HG02610 (cell line): Measurements from ENCODE around the gene KRTAP5-8.
"Not testable (repeated sequence)": the region's sequence is repeated elsewhere in the genome, so short reads cannot be mapped to it uniquely, and the experiment has no call there.

Experiments used
- ATAC-seq: cut with Tn5 transposase; IDR thresholded peaks from one replicate; pipeline ENCODE4 v1.9.1; 2021; ENCODE audit warnings: mild to moderate bottlenecking, moderate library complexity; ENCODE audit not compliant: unreplicated experiment

Gene KRTAP5-8

DNA sequence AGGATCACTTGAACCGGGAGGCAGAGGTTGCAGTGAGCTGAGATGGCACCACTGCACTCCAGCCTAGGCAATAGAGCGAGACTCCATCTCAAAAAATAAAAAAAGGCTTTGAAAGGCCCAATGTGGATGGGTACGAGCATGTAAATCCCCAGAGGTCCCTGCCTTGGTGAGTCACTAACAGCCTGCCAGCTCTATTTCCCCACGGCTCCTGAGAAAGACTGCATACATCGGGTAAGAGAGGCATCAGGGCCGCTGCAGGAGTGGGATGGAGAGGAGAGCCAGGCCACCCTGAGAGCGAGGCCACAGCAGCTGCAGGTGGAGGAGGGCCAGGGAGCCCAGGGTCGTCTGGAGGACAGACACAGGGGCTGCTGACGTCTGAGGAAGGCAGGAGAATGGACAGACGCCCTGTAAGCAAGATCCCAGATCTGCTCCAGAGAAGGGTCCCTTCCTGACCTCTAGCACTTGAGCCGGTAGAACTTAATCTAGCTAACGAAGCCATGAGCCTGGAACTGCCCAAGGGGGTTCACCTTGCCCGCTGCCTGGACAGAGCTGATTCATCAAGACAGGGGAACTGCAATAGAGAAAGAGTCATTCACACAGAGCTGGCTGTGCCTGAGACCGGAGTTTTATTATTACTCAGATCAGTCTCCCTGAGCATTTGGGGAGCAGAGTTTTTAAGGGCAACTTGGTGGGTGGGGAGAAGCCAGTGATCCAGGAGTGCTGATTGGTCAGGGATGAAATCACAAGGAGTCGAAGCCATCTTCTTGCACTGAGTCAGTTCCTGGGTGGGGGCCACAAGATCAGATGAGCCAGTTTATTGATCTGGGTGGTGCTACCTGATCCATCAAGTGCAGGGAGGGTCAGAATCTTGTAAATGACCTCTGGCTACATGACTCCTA, 5.3 kb downstream of the KRTAP5-8 start:
- ATAC-seq = no peak

DNA sequence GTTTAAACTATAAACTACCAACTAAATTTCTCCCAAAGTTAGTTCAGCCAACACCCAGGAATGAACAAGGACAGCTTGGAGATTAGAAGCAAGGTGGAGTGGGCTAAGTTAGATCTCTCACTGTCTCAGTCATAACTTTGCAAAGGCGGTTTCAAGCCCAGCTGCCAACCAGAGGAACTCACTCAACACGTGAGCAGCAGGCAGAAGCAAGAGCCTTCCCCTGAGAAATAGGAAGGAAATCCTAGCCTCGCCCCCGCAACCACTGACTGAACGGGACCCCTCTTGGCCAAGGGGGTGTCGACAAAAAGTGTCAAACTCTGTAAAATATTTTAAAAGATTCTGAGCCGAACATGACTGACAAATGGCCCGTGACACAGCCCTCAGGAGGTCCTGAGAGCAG, 6.0 kb downstream of the KRTAP5-8 start:
- no peak for ATAC-seq

DNA sequence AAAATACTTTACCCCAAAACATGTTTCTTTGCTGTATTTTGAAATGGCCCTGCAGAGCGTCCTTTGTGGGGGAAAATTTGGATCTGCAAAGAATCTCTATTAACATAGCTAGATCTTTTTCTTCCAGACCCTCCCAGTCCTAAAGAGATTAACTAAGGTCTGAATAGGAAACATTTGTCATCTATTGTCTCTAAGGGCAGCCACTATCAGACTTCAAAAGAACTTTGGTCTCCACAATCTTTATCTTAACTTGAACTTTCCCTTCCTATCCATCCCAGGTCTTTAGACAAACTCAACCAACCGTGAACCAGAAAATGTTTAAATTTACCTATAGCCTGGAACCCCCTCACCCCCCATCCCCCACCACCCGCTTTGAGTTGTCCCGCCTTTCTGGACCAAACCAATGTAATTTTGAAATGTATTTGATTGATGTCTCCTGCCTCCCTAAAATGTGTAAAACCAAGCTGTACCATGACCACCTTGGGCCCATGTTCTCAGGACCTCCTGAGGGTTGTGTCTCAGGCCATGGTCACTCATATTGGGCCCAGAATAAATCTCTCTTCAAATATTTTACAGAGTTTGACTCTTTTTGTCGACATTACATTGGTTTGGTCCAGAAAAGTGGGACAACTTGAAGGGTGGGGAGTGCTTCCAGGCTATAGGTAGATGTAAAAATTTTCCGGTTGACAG, 6.8 kb downstream of the KRTAP5-8 start:
- ATAC-seq = no peak

DNA sequence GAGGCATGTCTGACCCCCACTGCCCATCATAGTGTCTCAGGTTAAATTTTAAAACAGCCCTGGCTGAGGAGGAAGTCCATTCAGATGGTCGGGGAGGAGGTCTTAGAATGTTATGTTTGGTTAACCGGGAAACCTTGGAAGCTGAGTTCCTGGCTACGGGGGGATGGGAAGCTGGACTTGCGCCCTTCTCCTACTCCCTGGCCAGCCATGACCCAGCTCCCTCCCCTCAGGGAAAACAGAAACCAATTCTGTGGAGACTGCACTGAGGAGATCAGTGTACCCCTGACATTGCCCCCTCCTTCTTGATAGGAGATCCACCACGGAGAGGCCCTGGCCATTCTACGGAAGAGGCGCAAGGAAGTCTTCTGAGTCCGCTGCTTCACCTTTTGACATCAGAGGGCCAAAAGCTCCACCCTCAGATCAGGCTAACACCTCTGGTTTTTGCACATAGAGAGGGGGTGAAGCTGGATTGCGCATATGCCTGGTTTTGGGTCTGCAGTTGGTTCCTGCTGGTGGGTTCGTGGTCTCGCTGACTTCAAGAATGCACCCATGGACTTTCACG, 7.7 kb downstream of the KRTAP5-8 start:
- no peak for ATAC-seq

DNA sequence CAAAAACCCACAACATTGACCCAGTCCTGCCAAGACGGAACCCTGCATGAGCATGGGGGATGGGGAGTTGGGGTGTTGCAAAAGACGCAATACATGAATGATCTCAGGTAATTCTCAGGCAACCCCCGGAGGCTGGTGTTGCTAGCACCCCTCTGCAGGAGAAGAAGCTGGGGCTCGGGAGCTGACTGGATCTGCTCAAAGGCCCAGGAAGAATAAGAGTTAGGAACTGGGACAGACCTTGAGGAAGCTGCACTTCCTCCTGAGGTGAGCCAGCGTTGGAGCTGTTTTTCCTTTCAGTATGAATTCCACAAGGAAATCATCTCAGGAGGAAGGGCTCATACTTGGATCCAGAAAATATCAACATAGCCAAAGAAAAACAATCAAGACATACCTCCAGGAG, 10.3 kb downstream of the KRTAP5-8 start, which contains the start of gene KRTAP5-9:
TSS of gene KRTAP5-9 (plus strand) at position 301 of the 400 bp plus-strand sequence. CDS start 238 bp downstream, outside the sequence.
- no peak for ATAC-seq

DNA sequence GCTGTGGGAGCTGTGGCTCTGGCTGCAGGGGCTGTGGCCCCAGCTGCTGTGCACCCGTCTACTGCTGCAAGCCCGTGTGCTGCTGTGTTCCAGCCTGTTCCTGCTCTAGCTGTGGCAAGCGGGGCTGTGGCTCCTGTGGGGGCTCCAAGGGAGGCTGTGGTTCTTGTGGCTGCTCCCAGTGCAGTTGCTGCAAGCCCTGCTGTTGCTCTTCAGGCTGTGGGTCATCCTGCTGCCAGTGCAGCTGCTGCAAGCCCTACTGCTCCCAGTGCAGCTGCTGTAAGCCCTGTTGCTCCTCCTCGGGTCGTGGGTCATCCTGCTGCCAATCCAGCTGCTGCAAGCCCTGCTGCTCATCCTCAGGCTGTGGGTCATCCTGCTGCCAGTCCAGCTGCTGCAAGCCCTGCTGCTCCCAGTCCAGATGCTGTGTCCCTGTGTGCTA, 10.9 kb downstream of the KRTAP5-8 start:
- ATAC-seq = no peak

DNA sequence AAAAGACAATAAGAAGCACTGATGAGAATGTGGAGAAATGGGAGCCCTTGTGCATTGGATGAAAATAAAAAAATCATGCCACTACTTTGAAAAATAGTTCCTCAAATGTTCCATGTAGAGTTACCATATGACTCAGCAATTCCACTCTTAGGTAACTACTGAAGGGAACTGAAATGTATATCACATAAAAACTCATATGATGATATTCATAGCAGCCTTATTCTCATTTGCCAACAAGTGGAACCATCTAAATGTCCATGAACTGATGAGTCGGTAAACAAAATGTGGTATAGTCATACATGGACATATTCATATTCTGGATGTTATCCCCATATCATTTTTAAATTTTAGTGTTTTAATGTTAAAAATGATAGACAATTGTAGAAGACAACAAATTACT, 13.9 kb downstream of the KRTAP5-8 start:
- no peak for ATAC-seq

DNA sequence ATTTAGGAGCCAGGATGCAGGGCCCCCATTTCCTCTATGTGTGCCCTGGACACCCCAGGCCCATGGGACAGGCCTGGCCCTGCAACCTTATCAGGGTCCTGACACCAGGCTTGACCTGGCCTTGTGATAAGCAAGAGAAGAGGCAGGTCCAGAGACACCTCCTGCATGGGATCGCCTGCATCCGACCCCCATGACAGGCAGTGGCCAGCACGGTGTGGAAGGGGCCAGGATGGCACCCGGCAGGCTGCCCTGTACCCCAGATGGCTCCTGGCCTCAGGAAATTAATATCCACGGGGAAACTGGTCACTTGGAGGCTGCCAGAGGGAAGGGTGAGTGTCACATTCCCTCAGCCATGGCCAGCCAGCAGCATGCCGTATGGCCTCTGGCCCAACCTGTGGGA, 17.2 kb downstream of the KRTAP5-8 start:
- no peak for ATAC-seq

DNA sequence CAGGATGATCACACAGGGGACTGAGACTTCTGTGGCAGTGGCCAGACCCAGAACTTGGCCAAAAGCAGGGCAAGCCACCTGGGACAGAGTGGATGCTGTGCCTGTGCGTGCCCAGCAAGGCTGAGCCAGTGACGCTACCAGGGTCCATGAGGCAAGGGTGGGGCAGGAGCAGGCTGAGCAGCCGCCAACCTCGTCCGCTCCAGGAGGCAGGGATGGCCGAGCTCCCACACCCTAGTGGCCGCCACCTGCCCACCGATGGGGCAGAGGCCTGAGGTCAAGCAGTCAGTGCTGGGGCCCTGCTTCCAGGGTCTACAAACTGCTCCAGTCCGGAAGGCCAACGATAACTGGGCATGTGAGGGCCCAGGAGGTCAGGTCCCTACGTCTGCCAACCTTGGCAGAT, 17.7 kb downstream of the KRTAP5-8 start:
- no peak for ATAC-seq

DNA sequence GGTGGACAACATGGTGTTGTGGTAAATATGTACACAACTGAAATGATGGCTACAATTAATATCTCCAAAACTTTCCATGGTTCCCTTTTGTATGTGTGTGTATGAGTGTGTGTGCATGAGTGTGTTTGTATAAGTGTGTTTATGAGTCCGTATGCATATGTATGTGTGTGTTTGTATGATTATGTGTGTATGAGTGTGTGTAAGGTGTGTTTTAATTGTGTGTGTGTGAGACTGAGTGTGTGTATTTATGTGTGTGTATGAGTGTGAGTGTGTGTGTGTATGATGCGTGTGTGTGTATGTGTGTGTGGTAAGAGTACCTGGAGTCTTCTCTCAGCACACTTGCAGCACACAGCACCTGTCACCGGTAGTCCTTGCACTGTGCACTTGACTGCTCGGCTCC, 18.2 kb downstream of the KRTAP5-8 start:
- ATAC-seq = no peak

DNA sequence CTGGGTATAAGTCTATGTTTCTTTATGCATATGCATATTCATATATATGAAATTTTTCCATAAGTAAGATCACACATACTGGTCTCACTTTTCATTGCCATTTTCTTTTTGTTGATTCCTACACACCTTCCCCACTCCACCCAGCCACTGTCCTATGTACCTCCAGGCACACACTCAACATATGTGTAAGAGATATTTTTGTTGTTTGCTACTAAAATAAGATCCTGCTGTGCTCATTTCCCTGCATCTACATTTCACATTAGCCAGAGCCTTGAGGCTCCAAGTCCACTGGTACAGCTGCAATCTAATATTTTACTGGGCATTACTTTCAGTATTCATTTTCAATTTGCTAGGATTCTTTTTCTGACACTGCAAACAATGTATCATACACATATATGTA, 19.4 kb downstream of the KRTAP5-8 start:
- no peak for ATAC-seq

DNA sequence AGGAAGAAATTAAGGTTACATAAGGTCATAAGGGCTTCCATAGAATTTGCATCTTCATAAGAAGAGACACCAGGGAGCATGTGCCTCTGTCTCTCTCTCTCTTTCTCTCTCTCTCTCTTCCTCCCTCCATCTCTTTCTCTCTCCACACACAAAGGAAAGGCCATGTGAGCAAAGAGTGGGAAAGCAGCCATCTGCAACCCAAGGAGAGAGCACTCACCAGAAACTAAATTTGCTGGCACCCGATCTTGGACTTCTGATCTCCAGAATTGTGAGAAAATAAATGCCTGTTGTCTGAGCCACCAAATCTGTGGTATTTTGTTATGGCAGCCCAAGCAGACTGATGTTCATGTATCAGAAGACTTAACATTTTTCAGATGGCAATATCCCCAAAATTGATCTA, 21.2 kb downstream of the KRTAP5-8 start:
- no peak for ATAC-seq

DNA sequence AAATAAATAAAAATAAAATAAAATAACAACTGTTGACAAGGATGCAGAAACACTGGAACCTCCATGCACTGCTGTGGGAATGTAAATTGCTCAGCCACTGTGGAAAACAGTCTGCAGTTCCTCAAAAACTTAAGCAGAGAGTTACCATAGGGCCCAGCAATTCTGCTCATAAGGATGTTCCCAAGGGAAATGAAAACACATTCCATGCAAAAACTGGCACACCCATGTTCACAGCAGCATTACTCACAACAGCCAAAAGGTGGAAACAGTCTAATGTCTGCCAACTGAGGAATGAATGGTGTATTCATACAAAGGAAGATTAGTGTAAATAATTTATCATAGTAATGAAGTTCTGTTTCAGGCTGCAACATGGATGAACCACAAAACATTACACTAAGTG, 24.3 kb downstream of the KRTAP5-8 start:
- ATAC-seq = no peak

DNA sequence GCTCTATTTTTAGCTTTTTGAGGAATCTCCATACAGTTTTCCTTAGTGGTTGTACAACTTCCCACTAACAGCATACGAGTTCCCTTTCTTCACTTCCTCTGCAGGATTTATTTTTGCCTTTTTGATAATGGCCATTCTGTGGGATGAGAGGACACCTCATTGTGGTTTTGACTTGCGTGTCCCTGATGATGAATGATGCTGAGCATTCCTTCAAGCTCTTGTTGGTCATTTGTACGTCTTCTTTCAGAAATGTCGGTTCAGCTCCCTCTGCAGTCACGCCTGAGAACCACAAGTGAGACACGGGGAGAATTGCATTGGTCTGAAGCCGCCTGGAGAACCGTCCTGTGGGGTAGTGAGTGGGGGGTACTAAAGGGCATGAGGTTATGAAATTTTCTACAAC, 25.6 kb downstream of the KRTAP5-8 start:
- ATAC-seq = no peak

DNA sequence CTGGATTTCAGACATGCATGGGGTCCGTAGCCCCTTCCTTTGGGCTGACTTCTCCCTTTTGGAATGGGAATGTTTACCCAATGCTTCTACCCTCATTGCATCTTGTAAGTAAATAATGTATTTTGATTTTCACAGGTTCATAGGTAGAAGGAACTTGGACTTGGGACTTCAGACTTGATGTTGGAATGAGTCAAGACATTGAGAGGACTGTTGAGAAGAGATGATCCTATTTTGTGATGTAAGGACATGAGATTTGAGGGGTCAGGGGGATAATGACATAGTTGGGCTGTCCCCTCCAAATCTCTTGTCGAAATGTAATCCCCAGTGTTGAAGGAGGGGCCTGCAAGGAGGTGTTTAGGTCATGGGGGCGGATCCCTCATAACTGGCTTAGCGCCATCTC, 26.6 kb downstream of the KRTAP5-8 start:
- no peak for ATAC-seq

DNA sequence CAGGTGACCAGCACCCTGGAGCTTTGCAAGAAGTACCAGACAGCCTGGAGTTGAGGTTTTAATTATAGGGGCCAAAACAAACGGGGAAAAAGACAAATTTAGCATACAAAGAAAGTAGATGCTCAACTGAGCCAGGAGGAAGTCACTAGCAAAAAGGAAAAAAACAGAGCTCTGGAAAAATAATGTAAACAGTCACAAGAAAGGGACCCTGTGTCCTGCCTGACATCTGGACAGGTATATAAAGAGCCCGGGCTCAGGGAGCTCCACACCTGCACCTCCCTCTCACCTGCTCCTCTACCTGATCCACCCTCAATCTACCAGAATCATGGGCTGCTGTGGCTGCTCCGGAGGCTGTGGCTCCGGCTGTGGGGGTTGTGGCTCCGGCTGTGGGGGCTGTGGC, 27.4 kb downstream of the KRTAP5-8 start, which contains the start of gene KRTAP5-10:
TSS of gene KRTAP5-10 (plus strand) at position 301 of the 400 bp plus-strand sequence. CDS start at position 326, 25 bp downstream.
- ATAC-seq = no peak

DNA sequence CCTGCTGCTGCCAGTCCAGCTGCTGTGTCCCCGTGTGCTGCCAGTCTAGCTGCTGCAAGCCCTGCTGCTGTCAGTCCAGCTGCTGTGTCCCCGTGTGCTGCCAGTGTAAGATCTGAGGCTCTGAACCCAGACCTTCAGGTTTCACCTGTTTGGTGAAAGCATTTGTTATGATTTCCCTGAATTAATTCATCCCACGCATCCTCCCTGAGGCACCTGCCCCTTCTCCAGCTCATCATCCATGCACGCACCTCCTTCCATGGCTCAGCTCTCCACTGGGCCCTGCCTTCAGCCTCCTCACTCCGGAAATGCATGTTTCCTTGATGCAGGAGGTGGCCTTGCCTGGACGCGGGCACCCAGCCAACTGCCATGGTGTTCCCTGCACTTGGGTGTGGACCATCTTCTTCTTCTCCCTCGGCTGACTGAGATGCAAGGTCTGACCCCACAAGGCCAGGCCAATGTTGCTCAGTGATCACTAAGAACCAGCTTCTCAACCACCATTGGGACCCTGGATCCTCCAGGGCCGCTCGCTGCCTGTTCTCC, 28.3 kb downstream of the KRTAP5-8 start:
- no peak for ATAC-seq

DNA sequence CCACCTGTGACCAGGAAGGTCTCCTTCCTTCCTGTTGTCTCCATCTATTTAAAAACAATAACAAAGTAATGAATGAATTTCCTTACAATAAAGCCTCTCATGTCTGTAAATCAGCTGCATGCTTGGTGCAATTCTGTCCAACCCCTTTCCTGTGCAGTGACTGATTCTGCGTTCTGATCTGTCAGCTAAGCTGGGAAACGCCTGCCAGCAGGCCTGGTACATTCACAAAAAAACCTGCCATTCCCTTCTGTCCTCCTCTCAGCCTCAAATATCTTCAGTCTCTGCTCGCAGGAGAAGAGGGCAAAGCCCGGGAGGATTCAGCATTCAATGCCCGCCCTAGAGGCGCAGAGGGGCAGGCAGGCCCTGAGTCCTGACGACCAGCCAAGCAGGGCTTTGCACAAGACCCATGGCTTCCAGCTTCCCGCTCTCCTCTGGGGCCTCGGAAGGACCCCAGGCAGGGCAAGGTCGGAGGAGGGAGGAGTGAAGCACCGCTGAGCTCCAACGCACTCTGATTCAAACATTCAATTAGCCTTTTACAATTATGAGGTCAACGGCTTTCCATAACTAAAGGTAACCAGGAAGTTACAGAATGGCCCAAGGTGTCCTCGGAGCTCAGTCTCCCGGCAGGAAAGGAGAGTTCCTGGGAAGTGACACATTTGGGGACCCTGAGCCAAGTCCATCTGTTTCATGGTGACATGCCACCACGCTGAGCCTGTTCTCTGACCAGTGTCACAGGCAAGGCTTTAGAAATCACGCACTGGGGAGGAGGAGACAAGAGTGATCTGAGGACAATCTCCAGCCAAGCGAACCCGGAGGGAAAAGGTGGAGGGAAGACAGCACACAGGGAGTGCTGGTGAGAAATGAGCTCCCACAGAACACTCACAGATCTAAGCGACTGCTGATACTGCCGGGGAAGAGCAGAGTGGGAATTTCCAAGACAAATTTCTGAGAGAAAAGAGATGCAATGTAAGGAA, 29.1 kb downstream of the KRTAP5-8 start:
- not testable (repeated sequence) for ATAC-seq

DNA sequence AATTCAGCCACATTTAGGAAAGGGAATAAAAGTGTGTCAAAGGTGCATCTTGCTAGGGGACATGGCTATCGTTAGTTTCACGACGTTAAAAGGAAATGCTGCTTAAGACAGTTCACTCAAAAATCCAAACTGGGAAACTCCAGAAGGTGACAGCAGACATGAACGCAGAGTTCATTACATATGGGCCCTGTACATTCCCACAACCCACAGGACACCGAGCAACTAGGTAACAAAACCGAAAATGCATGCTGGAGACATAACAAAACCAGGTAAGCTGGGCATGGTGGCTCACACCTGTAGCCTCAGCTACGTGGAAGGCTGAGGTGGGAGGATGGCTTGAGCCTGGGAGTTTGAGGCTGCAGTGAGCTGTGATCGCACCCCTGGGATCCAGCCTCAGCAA, 29.8 kb downstream of the KRTAP5-8 start:
- ATAC-seq = not testable (repeated sequence)

DNA sequence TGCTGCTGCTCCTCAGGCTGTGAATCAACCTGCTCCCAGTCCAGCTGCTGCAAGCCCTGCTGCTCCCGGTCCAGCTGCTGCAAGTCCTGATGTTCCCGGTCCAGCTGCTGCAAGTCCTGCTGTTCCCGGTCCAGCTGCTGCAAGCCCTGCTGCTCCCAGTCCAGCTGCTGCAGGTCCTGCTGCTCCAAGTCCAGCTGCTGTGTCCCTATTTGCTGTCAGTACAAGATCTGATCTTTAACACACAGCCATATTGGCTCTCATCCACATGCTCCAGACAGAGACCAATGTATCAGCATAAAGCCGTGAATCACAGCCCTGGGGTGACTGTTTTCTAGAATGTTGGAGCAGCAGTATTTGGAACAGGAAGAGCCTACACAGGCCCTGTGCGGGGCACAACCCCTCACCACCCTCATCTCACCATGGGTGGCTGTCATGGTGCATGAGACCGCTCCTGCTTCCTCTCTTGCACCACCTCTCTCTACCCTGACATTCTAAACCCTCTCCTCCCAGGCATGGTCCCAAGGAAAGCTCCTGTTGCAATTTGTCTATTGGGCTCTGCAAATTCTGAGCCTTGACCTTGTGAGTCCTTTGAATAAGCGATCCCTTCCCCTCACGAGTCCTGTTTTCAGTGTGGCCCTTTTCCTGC, 31.0 kb downstream of the KRTAP5-8 start:
- no peak for ATAC-seq
